ENCODE data around the gene NOS1.

- TF ChIP-seq CTCF (IDR thresholded peaks at IDR 0.05), result no peak
- TF ChIP-seq POLR2A (IDR thresholded peaks at IDR 0.05), result no peak
These were observed 45.1 kb downstream of the NOS1 start for GRCh38 chr12:117316336-117316735.
